Activated naive CD8-positive, alpha-beta T cell treated with anti-CD3 and anti-CD28 coated beads, Interleukin-2, amount 50 U/mL, for 24 hours (primary cell): Measurements from ENCODE around the gene EFCAB3.
"Not testable (repeated sequence)": the region's sequence is repeated elsewhere in the genome, so short reads cannot be mapped to it uniquely, and the experiment has no call there.

Source experiments
- ATAC-seq: fragments of 150-1000 bp; cut with Tn5 transposase; one replicate; pipeline ENCODE4 v1.10.0; 2021
- DNase-seq: peaks from one replicate; pipeline ENCODE4 v3.0.0; 2021
- H3K27ac Mint-ChIP-seq: one replicate; pipeline ENCODE4 v1.8.0; 2021; ENCODE audit warnings: mild to moderate bottlenecking, mixed read lengths
- H3K27me3 Mint-ChIP-seq: one replicate; pipeline ENCODE4 v1.8.0; 2021; ENCODE audit warnings: mixed read lengths
- H3K36me3 Mint-ChIP-seq: one replicate; pipeline ENCODE4 v1.8.0; 2021; ENCODE audit warnings: low read depth, mixed read lengths
- H3K4me1 Mint-ChIP-seq: one replicate; pipeline ENCODE4 v1.8.0; 2021; ENCODE audit warnings: mixed read lengths
- H3K4me3 Mint-ChIP-seq: one replicate; pipeline ENCODE4 v1.8.0; 2021; ENCODE audit warnings: mild to moderate bottlenecking, moderate library complexity, mixed read lengths
- H3K9me3 Mint-ChIP-seq: one replicate; pipeline ENCODE4 v1.8.0; 2021; ENCODE audit warnings: mixed read lengths

Gene EFCAB3

GRCh38 chr17:62444063-62444462 lies 63.7 kb downstream of the EFCAB3 start:
- Mint-ChIP-seq H3K4me1 (no peaks in the 10 kb centered on the region), H3K36me3 (peaks cover 46% of the 10 kb centered on the region), H3K9me3 (no peaks in the 10 kb centered on the region), H3K27me3 (no peaks in the 10 kb centered on the region), H3K27ac (no peak overlapping the region), H3K4me3 (no peak overlapping the region)
- ATAC-seq = no peak
- DNase-seq = no peak

- not testable (repeated sequence) for H3K27me3 Mint-ChIP-seq, H3K9me3 Mint-ChIP-seq, H3K4me1 Mint-ChIP-seq, H3K27ac Mint-ChIP-seq, H3K4me3 Mint-ChIP-seq, ATAC-seq, DNase-seq
- H3K36me3 Mint-ChIP-seq = peaks cover 44% of the 10 kb centered on the region
Measured at GRCh38 chr17:62445791-62446190, 65.4 kb downstream of the EFCAB3 start.

- not testable (repeated sequence) for DNase-seq, H3K9me3 Mint-ChIP-seq, H3K4me3 Mint-ChIP-seq, ATAC-seq, H3K27ac Mint-ChIP-seq, H3K27me3 Mint-ChIP-seq
- peaks cover 18% of the 10 kb centered on the region for H3K4me1 Mint-ChIP-seq
- H3K36me3 Mint-ChIP-seq = peaks cover 19% of the 10 kb centered on the region
Measured at GRCh38 chr17:62452195-62452594, 71.8 kb downstream of the EFCAB3 start.

- H3K27ac Mint-ChIP-seq, ATAC-seq, H3K27me3 Mint-ChIP-seq, DNase-seq, H3K9me3 Mint-ChIP-seq, H3K4me3 Mint-ChIP-seq: not testable (repeated sequence)
- Mint-ChIP-seq H3K36me3 (peaks cover 11% of the 10 kb centered on the region), H3K4me1 (peaks cover 18% of the 10 kb centered on the region)
Measured at GRCh38 chr17:62453041-62453440, 72.7 kb downstream of the EFCAB3 start.

GRCh38 chr17:62453656-62454055 lies 73.3 kb downstream of the EFCAB3 start:
- H3K27me3 Mint-ChIP-seq, H3K36me3 Mint-ChIP-seq, H3K4me3 Mint-ChIP-seq, H3K27ac Mint-ChIP-seq, ATAC-seq, DNase-seq, H3K9me3 Mint-ChIP-seq: not testable (repeated sequence)
- peaks cover 18% of the 10 kb centered on the region for H3K4me1 Mint-ChIP-seq

- H3K27me3 Mint-ChIP-seq, H3K27ac Mint-ChIP-seq, ATAC-seq, H3K36me3 Mint-ChIP-seq, DNase-seq, H3K9me3 Mint-ChIP-seq, H3K4me3 Mint-ChIP-seq: not testable (repeated sequence)
- peaks cover 18% of the 10 kb centered on the region for H3K4me1 Mint-ChIP-seq
Measured at GRCh38 chr17:62454111-62454510, 73.8 kb downstream of the EFCAB3 start.

GRCh38 chr17:62456016-62456415 lies 75.7 kb downstream of the EFCAB3 start:
- ATAC-seq (no peak), DNase-seq (no peak)
- H3K36me3 Mint-ChIP-seq = peaks cover 3% of the 10 kb centered on the region
- no peak overlapping the region for H3K4me3 Mint-ChIP-seq
- H3K27me3 Mint-ChIP-seq = peaks cover 2% of the 10 kb centered on the region
- no peaks in the 10 kb centered on the region for H3K9me3 Mint-ChIP-seq
- H3K4me1 Mint-ChIP-seq = peaks cover 18% of the 10 kb centered on the region
- H3K27ac Mint-ChIP-seq = no peak overlapping the region

- H3K9me3 Mint-ChIP-seq, H3K27me3 Mint-ChIP-seq, H3K27ac Mint-ChIP-seq, H3K4me1 Mint-ChIP-seq, ATAC-seq, H3K4me3 Mint-ChIP-seq, H3K36me3 Mint-ChIP-seq, DNase-seq: not testable (repeated sequence)
Measured at GRCh38 chr17:62458483-62458882, 78.1 kb downstream of the EFCAB3 start.

GRCh38 chr17:62464422-62464821 lies 84.1 kb downstream of the EFCAB3 start:
- H3K27me3 Mint-ChIP-seq, H3K4me1 Mint-ChIP-seq, DNase-seq, H3K9me3 Mint-ChIP-seq, H3K27ac Mint-ChIP-seq, H3K4me3 Mint-ChIP-seq, ATAC-seq, H3K36me3 Mint-ChIP-seq: not testable (repeated sequence)

GRCh38 chr17:62465271-62465670 lies 84.9 kb downstream of the EFCAB3 start:
- DNase-seq, H3K36me3 Mint-ChIP-seq, H3K27ac Mint-ChIP-seq, H3K9me3 Mint-ChIP-seq, H3K4me3 Mint-ChIP-seq, H3K27me3 Mint-ChIP-seq, ATAC-seq, H3K4me1 Mint-ChIP-seq: not testable (repeated sequence)
